ENCODE results near the gene ZP2.

ZP2 gene

GRCh38 chr16:21185659-21186325 lies 25.6 kb downstream of the ZP2 start:
- in situ Hi-C loops (cut with HindIII; ENCODE audit: low sequenced_read_pairs), result loop anchor here (10.0 kb wide), 1 partner anchor 341 kb away; no protein-coding TSS in a partner anchor
- H3K4me3 ChIP-seq (ENCODE audit: low read depth, low read length), result no peak overlapping the region
- no peak for DNase-seq (ENCODE audit: low read depth)
- TF ChIP-seq, protein P1, sequence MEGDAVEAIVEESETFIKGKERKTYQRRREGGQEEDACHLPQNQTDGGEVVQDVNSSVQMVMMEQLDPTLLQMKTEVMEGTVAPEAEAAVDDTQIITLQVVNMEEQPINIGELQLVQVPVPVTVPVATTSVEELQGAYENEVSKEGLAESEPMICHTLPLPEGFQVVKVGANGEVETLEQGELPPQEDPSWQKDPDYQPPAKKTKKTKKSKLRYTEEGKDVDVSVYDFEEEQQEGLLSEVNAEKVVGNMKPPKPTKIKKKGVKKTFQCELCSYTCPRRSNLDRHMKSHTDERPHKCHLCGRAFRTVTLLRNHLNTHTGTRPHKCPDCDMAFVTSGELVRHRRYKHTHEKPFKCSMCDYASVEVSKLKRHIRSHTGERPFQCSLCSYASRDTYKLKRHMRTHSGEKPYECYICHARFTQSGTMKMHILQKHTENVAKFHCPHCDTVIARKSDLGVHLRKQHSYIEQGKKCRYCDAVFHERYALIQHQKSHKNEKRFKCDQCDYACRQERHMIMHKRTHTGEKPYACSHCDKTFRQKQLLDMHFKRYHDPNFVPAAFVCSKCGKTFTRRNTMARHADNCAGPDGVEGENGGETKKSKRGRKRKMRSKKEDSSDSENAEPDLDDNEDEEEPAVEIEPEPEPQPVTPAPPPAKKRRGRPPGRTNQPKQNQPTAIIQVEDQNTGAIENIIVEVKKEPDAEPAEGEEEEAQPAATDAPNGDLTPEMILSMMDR (IDR thresholded peaks at IDR 0.05; ENCODE audit: low read depth, low read length, missing control alignments), result no peak

DNA sequence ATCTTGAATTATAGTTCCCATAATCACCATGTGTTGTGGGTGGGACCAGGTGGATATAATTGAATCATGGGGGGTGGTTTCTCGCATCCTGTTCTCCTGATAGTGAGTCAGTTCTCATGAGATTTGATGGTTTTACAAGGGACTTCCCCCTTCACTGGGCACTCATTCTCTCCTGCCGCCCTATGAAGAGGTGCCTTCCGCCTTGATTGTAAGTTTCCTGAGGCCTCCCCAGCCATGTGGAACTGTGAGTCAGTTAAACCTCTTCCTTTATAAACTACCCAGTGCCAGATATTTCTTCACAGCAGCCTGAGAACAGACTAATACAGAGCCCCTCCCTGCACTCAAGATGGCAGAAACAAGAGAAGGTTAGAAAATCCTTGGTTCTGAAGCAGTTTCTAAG lies 26.5 kb downstream of the ZP2 start:
- in situ Hi-C loops (cut with HindIII; ENCODE audit: low sequenced_read_pairs), result loop anchor here (10.0 kb wide), 1 partner anchor 340 kb away; no protein-coding TSS in a partner anchor
- DNase-seq (ENCODE audit: low read depth), result no peak
- TF ChIP-seq, protein P1 (IDR thresholded peaks at IDR 0.05; ENCODE audit: low read depth, low read length, missing control alignments), result no peak
- H3K4me3 ChIP-seq (ENCODE audit: low read depth, low read length), result no peak overlapping the region

- no peak overlapping the region for H3K4me3 ChIP-seq (ENCODE audit: low read depth, low read length)
- DNase-seq (ENCODE audit: low read depth), result no peak
- in situ Hi-C loops (cut with HindIII; ENCODE audit: low sequenced_read_pairs), result loop anchor here (10.0 kb wide), 1 partner anchor 339 kb away; no protein-coding TSS in a partner anchor
- TF ChIP-seq, protein P1 (IDR thresholded peaks at IDR 0.05; ENCODE audit: low read depth, low read length, missing control alignments), result no peak
Measured at GRCh38 chr16:21183995-21184394, 27.4 kb downstream of the ZP2 start.

- TF ChIP-seq, protein P1 (IDR thresholded peaks at IDR 0.05; ENCODE audit: low read depth, low read length, missing control alignments), result no peak
- in situ Hi-C loops (cut with HindIII; ENCODE audit: low sequenced_read_pairs), result loop anchor here (10.0 kb wide), 1 partner anchor 335 kb away; no protein-coding TSS in a partner anchor
- no peak overlapping the region for H3K4me3 ChIP-seq (ENCODE audit: low read depth, low read length)
- no peak for DNase-seq (ENCODE audit: low read depth)
Measured at GRCh38 chr16:21179983-21180365, 31.4 kb downstream of the ZP2 start.

DNA sequence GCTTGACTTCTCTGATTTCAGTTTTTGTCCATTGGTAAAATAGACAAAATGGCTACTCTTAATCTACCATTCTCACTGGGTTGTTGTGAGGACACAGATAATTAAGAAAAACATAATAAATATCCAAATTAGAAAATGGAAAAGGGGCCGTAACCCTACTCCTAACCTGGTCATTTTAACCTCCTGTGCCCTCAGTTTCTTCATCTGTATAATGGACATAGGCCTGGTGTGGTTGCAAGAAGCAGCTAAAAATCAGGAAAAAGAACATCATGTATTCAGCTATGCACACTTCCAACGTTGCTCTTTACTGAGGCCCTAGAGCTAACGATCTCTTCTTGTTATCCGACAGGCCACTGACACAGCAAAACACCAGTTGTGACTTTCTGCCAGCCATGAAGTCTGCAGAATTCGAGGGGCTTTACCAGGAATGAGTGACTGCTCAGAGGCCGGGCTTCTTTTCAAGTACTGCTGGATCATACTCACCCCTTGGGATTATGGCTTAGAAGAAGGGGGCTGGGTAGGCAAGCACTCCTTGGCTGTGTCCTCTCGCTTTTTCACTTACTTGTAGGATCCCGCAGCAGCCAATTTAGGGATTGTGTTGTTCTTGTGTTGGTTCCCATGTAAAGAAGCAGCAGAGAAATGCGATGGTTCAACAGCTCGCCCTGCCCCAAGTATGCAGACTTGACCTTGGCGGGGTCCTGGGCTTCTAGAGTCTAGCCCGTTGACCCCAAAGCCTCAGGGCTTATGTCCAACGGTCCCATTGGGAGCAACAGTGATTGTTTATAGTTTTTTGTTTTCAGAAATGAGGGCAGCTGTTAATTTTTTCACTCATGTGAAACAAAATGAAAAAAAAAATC lies 32.0 kb downstream of the ZP2 start:
- in situ Hi-C loops (cut with HindIII; ENCODE audit: low sequenced_read_pairs), result no loop called here
- DNase-seq (ENCODE audit: low read depth), result no peak
- no peak overlapping the region for H3K4me3 ChIP-seq (ENCODE audit: low read depth, low read length)
- TF ChIP-seq, protein P1 (IDR thresholded peaks at IDR 0.05; ENCODE audit: low read depth, low read length, missing control alignments), result no peak

- H3K4me3 ChIP-seq (ENCODE audit: low read depth, low read length), result no peak overlapping the region
- TF ChIP-seq, protein P1 (IDR thresholded peaks at IDR 0.05; ENCODE audit: low read depth, low read length, missing control alignments), result no peak
- in situ Hi-C loops (cut with HindIII; ENCODE audit: low sequenced_read_pairs), result no loop called here
- DNase-seq (ENCODE audit: low read depth), result no peak
Measured at GRCh38 chr16:21175397-21175796, 36.0 kb downstream of the ZP2 start.
